Psoas muscle (tissue), 8 donors: ENCODE measurements around the gene ASH1L. TPM values are rescaled to one million over a fixed set of nuclear protein-coding genes. Genes with fewer than 3 reads are reported as not detected.

Experiments
- ATAC-seq, 4 donors: fragments of 200-7000 bp; cut with Tn5 transposase; one replicate each; pipeline ENCODE4 v1.9.1; 2020; ENCODE audit warnings: moderate library complexity in 3 of 4, mild to moderate bottlenecking in 2 of 4
- DNase-seq, 2 donors: peaks; one replicate each; pipeline ENCODE4 v3.0.0-alpha.2; 2020
- H3K27ac ChIP-seq: fragments of 200-600 bp; one replicate; pipeline ENCODE4 v1.8.0; 2022
- H3K27me3 ChIP-seq, 3 donors: fragments of 200-600 bp in 1 of 3; one replicate each; pipeline versions ENCODE4 v1.6.1 to v1.8.0; 2013 to 2022; ENCODE audit warnings: low read length in 2 of 3, mild to moderate bottlenecking in 2 of 3, moderate library complexity in 1 of 3; ENCODE audit not compliant: insufficient read depth in 3 of 3
- H3K36me3 ChIP-seq, 2 donors: fragments of 200-600 bp in 1 of 2; one replicate each; pipeline versions ENCODE4 v1.6.1 to v1.8.0; 2013 to 2022; ENCODE audit warnings: low read depth in 1 of 2, mild to moderate bottlenecking in 1 of 2, moderate library complexity in 1 of 2; ENCODE audit not compliant: insufficient read depth in 1 of 2
- H3K4me1 ChIP-seq: fragments of 200-600 bp; one replicate; pipeline ENCODE4 v1.8.0; 2022
- H3K4me3 ChIP-seq: fragments of 200-600 bp; one replicate; pipeline ENCODE4 v1.8.0; 2022; ENCODE audit warnings: mild to moderate bottlenecking
- H3K9me3 ChIP-seq: fragments of 200-600 bp; one replicate; pipeline ENCODE4 v1.8.0; 2022
- CTCF ChIP-seq: fragments of 200-600 bp; IDR thresholded peaks from one replicate; pipeline ENCODE4 v1.8.0; 2022; ENCODE audit warnings: antibody characterized with exemption
- WGBS, 3 donors: extraction: QIAGEN DNeasy Blood & Tissue Kit; methylation state at CpG; one replicate each; pipeline versions ENCODE4 v1.1.6 to v1.1.7; 2013; 5-methylcytosine and 5-hydroxymethylcytosine counted together
- intact Hi-C, 2 donors: fragments of 100-400 bp; cut with DNase I; formaldehyde crosslinking; loops; one replicate each; pipeline versions ENCODE4 v1.11.0 to v1.14.2; 2022
- polyA plus RNA-seq, 3 donors: library from polyadenylated mRNA; stranded (reverse); fragments of 200-250 nt; gene quantifications; one replicate each; pipeline ENCODE4 v1.2.3, GENCODE V29; 2013
- total RNA-seq, 4 donors: library from RNA; stranded (reverse); fragmentation: NEBNext Ultra II Directional in 2 of 4; extraction: Animal tissue kit (Norgen Biotek cat#: 25700) in 2 of 4; gene quantifications; one replicate each; pipeline versions ENCODE4 v1.2.1 to v1.2.4, GENCODE V29; 2021 to 2023
- donor health status: healthy with polysubstance abuse.
- donor health status: DM: no; HTN: no; CAD: no; lungs with moderate emphysema.
- donor health status: Bipolar disorder and iron deficiency.
- donor health status: healthy.
- donor health status: DM: yes; HTN: yes; CAD: no.
- donor health status: DM: no; HTN: no; CAD: no.
- donor health status: DM: no; HTN: no; CAD: no.
- donor health status: DM: yes; HTN: yes; CAD: no.

ASH1L gene
- total and polyA plus RNA-seq, 7 donors = 6.5 to 52.0 (median 41.6) TPM

DNA sequence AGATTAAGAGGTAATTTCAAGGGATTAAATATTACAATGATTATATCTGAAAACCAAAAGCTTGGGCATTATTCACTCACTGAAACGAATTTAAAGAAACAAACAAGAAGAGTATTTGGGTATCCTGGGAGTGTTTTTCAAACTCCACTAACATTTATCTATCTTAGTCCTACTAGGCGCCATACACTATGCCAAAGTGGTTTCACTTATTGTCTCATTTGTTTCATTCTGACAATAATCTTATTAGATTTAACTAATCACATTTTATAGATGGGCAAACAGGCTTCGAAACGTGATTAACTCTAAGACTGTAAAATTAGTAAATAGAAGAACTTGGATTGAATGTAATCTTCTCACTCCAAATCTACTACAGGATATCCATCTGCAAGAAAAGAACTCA is 25.4 kb downstream of the ASH1L start:
- no peak for TF ChIP-seq CTCF

DNA sequence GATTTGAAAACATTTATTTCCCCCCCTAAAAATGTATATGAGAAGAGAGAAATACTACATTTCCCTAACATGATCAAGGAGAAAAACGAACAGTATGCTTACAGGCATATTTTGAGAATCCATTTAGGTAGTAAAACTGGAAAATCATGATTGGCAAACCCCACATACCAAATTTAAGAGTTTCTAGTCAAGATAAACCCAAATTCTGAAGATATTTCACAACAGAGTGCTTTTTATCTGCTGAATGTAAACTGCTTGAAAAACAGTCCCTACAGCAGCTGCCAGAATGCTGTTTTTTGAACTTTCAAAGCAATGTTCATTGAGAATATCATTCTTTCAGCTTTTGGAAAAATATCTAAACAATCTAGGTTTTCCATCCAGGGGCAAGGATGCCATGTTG is 31.0 kb downstream of the ASH1L start:
- WGBS, 3 donors = 44 to 63% (median 52%) methylated on average over 1 of the region's 1 CpG
- H3K27ac ChIP-seq = no peak overlapping the region
- intact Hi-C loops = no loop called here
- no peaks in the 10 kb centered on the region for H3K36me3 ChIP-seq
- DNase-seq (no peak), ATAC-seq (no peak)
- H3K4me1 ChIP-seq = peaks cover 60% of the 10 kb centered on the region
- no peaks in the 10 kb centered on the region for H3K27me3 ChIP-seq
- no peak for TF ChIP-seq CTCF
- H3K4me3 ChIP-seq = no peak overlapping the region
- no peaks in the 10 kb centered on the region for H3K9me3 ChIP-seq

More for the DNA sequence above, 25.4 kb downstream of the ASH1L start:
- no peaks in the 10 kb centered on the region for H3K36me3 ChIP-seq
- H3K4me3 ChIP-seq = no peak overlapping the region
- peaks cover 49% of the 10 kb centered on the region for H3K4me1 ChIP-seq
- ATAC-seq = no peak
- no peaks in the 10 kb centered on the region for H3K27me3 ChIP-seq
- H3K9me3 ChIP-seq = no peaks in the 10 kb centered on the region
- no peak overlapping the region for H3K27ac ChIP-seq
- intact Hi-C loops = no loop called here
- WGBS, 3 donors = 80 to 89% (median 88%) methylated on average over 4 of the region's 4 CpGs
- no peak for DNase-seq

- no peak overlapping the region for H3K4me3 ChIP-seq
- H3K9me3 ChIP-seq = no peaks in the 10 kb centered on the region
- intact Hi-C loops = no loop called here
- no peak for DNase-seq
- TF ChIP-seq CTCF = no peak
- peaks cover 50% of the 10 kb centered on the region for H3K4me1 ChIP-seq
- H3K27me3 ChIP-seq = no peaks in the 10 kb centered on the region
- no peak overlapping the region for H3K27ac ChIP-seq
- H3K36me3 ChIP-seq = no peaks in the 10 kb centered on the region
- no peak for ATAC-seq
- WGBS, 3 donors = 92 to 96% (median 95%) methylated on average over 3 of the region's 3 CpGs
Observed at GRCh38 chr1:155529929-155530328, 32.7 kb downstream of the ASH1L start.

DNA sequence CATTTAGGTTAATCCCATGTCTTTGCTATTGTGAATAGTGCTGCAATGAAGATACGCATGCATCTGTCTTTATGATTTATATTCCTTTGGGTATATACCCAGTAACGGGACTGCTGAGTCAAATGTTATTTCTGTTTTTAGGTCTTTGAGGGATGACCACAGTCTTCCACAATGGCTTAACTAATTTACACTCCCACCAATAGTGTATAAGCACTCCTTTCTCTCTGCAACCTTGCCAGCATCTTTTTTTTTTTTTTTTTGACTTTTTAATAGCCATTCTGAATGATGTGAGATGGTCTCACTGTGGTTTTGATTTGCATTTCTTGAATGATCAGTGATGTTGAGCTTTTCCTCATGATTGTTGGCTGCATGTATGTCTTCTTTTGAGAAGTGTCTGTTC is 33.5 kb downstream of the ASH1L start:
- ATAC-seq = peak in 3 of 4 donors; percentile 55 to 82 (median 80)

More for the DNA sequence above, 33.5 kb downstream of the ASH1L start:
- 26 to 55% (median 27%) methylated on average over 2 of the region's 2 CpGs for WGBS, 3 donors
- no peak for TF ChIP-seq CTCF
- intact Hi-C loops = no loop called here
- Histone ChIP-seq H3K4me3 (no peak overlapping the region), H3K4me1 (peaks cover 55% of the 10 kb centered on the region), H3K9me3 (no peaks in the 10 kb centered on the region), H3K27ac (no peak overlapping the region), H3K27me3 (no peaks in the 10 kb centered on the region), H3K36me3 (no peaks in the 10 kb centered on the region)
- DNase-seq = no peak
